ENCODE results near the gene EFCAB5.

Gene EFCAB5

DNA sequence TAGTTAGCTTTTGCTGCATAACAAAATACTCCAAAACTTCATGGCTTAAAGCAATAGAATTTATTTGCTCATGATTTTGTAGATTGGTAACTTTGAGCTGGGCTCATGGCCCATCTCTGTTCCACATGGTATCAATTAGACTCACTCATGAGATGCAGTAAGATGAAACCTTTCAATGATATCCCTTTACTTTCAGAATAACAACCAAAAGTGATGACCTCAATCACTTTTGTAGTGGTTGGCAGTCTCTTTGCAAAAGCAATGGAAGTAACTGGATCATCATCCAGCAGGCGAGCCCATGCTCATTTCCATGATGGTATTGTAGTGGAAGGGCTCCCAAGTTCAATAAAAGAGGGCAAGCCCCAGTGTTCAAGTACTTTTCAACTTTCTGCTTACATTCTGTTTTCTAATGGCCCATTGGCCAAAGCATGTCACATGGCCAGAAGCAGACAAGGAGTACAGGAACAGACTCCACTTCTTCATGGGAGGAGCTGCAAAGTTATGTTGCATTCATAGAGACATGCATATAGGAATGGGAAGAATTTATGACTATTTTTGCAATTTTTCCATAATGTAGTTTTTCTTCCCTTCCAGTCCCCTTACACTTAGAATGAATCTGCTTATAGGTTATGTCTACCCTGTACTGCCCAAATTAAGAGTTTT lies 41.7 kb downstream of the EFCAB5 start:
- no peak for DNase-seq (ENCODE audit: low read depth in 1 of 2, low spot score in 1 of 2)
- Histone ChIP-seq H3K27me3 (ENCODE audit: insufficient read depth, poor library complexity, severe bottlenecking) (no peaks in the 10 kb centered on the region), H3K27ac (replicated peaks) (no peak overlapping the region), H3K4me3 (replicated peaks; ENCODE audit: insufficient read depth, low read length) (no peak overlapping the region)
- no peak for TF ChIP-seq POLR2AphosphoS5 (IDR thresholded peaks at IDR 0.05; ENCODE audit: low read depth)
- TF ChIP-seq GABPA (IDR thresholded peaks at IDR 0.05; ENCODE audit: low read depth), result no peak
- no peak for TF ChIP-seq SPI1 (IDR thresholded peaks at IDR 0.05; ENCODE audit: borderline replicate concordance, low read depth)
- TF ChIP-seq, protein P1, sequence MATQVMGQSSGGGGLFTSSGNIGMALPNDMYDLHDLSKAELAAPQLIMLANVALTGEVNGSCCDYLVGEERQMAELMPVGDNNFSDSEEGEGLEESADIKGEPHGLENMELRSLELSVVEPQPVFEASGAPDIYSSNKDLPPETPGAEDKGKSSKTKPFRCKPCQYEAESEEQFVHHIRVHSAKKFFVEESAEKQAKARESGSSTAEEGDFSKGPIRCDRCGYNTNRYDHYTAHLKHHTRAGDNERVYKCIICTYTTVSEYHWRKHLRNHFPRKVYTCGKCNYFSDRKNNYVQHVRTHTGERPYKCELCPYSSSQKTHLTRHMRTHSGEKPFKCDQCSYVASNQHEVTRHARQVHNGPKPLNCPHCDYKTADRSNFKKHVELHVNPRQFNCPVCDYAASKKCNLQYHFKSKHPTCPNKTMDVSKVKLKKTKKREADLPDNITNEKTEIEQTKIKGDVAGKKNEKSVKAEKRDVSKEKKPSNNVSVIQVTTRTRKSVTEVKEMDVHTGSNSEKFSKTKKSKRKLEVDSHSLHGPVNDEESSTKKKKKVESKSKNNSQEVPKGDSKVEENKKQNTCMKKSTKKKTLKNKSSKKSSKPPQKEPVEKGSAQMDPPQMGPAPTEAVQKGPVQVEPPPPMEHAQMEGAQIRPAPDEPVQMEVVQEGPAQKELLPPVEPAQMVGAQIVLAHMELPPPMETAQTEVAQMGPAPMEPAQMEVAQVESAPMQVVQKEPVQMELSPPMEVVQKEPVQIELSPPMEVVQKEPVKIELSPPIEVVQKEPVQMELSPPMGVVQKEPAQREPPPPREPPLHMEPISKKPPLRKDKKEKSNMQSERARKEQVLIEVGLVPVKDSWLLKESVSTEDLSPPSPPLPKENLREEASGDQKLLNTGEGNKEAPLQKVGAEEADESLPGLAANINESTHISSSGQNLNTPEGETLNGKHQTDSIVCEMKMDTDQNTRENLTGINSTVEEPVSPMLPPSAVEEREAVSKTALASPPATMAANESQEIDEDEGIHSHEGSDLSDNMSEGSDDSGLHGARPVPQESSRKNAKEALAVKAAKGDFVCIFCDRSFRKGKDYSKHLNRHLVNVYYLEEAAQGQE (IDR thresholded peaks at IDR 0.05; ENCODE audit: insufficient replicate concordance, low read depth), result no peak
- TF ChIP-seq CTCF (IDR thresholded peaks at IDR 0.05; ENCODE audit: insufficient read depth, low read length), result no peak

DNA sequence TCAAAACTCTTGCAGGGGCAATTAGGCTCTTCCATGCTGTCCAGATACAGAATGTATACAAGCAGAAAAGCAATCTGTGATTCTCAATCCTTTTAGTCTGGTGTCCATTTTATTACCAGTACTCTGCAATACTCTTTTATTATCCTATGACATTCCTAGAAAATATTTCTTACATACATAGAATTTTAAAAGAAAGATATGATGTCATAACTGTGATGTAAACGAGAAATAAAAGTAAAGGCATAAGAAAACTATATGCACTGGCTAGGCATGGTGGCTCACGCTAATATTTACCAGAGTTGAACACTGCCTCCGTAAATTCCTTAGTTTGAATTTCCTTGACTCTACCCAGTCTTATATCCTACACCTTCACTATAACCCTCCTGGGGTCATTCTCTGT lies 55.0 kb downstream of the EFCAB5 start:
- TF ChIP-seq SPI1 (IDR thresholded peaks at IDR 0.05; ENCODE audit: borderline replicate concordance, low read depth) (no peak), POLR2AphosphoS5 (IDR thresholded peaks at IDR 0.05; ENCODE audit: low read depth) (no peak), CTCF (IDR thresholded peaks at IDR 0.05; ENCODE audit: insufficient read depth, low read length) (no peak), GABPA (IDR thresholded peaks at IDR 0.05; ENCODE audit: low read depth) (no peak)
- TF ChIP-seq, protein P1 (IDR thresholded peaks at IDR 0.05; ENCODE audit: insufficient replicate concordance, low read depth), result no peak
- Histone ChIP-seq H3K4me3 (replicated peaks; ENCODE audit: insufficient read depth, low read length) (no peak overlapping the region), H3K27me3 (ENCODE audit: insufficient read depth, poor library complexity, severe bottlenecking) (no peaks in the 10 kb centered on the region), H3K27ac (replicated peaks) (no peak overlapping the region)
- DNase-seq (ENCODE audit: low read depth in 1 of 2, low spot score in 1 of 2), result no peak

- no peak for DNase-seq (ENCODE audit: low read depth in 1 of 2, low spot score in 1 of 2)
Observed at GRCh38 chr17:30000001-30000754, 58.7 kb downstream of the EFCAB5 start.

More at GRCh38 chr17:30000001-30000754, 58.7 kb downstream of the EFCAB5 start:
- TF ChIP-seq, protein P1 (IDR thresholded peaks at IDR 0.05; ENCODE audit: insufficient replicate concordance, low read depth), result no peak
- TF ChIP-seq GABPA (IDR thresholded peaks at IDR 0.05; ENCODE audit: low read depth) (no peak), CTCF (IDR thresholded peaks at IDR 0.05; ENCODE audit: insufficient read depth, low read length) (no peak), SPI1 (IDR thresholded peaks at IDR 0.05; ENCODE audit: borderline replicate concordance, low read depth) (no peak), POLR2AphosphoS5 (IDR thresholded peaks at IDR 0.05; ENCODE audit: low read depth) (no peak)
- Histone ChIP-seq H3K4me3 (replicated peaks; ENCODE audit: insufficient read depth, low read length) (no peak overlapping the region), H3K27me3 (ENCODE audit: insufficient read depth, poor library complexity, severe bottlenecking) (no peaks in the 10 kb centered on the region), H3K27ac (replicated peaks) (no peak overlapping the region)

All from HL-60 (cell line).